HG03095 (cell line): ENCODE results near the gene GDF3.
"Not testable (repeated sequence)": the region's sequence is repeated elsewhere in the genome, so short reads cannot be mapped to it uniquely, and the experiment has no call there.

Experiments
- ATAC-seq: cut with Tn5 transposase; IDR thresholded peaks from one replicate; pipeline ENCODE4 v1.9.1; 2021; ENCODE audit warnings: moderate library complexity; ENCODE audit not compliant: unreplicated experiment

GDF3 gene

GRCh38 chr12:7695566-7696197 lies at the start of gene GDF3:
Gene GDF3 (minus strand): TSS chr12:7695775. CDS start chr12:7695728, 47 bp downstream.
- ATAC-seq = no peak

- no peak for ATAC-seq
Observed at GRCh38 chr12:7732993-7733392, 37.4 kb upstream of the GDF3 start.

DNA sequence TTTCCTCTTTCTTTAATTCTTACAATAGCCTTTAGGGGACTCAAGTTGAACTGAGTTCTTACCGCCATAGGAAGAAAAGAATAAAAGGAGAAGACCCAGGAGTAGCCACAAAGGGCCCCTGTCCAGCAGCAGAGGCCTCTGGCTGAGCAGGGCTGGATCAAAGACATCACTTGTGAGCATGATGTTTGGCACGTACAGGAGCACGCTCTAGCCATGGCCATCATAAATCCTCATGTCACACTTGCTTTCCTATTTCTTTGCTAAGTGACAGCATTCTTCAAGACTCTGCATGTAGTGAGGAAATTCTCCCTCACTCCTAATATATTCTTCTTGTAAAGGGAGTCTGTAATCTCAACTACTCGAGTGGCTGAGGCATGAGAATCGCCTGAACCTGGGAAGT lies 35.9 kb upstream of the GDF3 start:
- ATAC-seq = no peak

DNA sequence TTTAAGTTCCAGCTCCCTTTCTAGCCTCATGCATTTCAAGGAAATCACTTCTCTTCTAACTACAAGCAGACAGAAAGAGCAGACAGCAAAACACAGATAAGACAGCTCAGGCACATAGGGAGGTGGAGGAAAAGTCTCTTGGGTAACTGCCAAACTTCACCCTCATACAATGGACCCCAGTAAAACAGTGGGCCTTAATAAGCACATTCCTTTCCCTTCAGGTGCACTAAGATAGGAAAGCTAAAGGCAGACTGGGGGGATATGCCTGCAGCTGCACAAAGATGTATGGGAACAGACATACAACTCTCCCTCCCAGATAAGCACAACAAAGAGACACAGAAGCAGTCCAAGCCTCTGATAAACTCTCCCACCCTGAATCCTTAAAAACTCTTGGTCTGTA lies 35.4 kb upstream of the GDF3 start:
- ATAC-seq = not testable (repeated sequence)

DNA sequence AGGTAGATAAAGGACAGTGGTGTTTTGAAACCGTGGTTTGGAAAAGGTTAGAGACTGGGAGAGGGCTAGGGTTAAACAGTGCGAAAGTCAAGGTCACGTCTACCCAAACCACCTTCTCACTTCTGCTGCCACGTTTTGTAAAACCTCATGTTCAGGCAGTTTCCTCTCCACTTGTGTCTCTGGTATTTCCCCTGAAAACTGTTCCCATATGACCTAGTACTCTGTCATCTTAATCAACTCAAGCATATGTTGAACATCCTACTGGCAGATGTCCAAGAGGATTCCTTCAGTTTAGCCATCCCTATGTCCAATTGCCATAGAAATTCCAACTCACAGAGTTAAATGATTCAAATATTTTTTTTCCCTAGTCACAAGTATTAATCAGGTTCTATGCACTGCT lies 34.2 kb upstream of the GDF3 start:
- no peak for ATAC-seq

GRCh38 chr12:7723926-7724325 lies 28.4 kb upstream of the GDF3 start:
- ATAC-seq = no peak

DNA sequence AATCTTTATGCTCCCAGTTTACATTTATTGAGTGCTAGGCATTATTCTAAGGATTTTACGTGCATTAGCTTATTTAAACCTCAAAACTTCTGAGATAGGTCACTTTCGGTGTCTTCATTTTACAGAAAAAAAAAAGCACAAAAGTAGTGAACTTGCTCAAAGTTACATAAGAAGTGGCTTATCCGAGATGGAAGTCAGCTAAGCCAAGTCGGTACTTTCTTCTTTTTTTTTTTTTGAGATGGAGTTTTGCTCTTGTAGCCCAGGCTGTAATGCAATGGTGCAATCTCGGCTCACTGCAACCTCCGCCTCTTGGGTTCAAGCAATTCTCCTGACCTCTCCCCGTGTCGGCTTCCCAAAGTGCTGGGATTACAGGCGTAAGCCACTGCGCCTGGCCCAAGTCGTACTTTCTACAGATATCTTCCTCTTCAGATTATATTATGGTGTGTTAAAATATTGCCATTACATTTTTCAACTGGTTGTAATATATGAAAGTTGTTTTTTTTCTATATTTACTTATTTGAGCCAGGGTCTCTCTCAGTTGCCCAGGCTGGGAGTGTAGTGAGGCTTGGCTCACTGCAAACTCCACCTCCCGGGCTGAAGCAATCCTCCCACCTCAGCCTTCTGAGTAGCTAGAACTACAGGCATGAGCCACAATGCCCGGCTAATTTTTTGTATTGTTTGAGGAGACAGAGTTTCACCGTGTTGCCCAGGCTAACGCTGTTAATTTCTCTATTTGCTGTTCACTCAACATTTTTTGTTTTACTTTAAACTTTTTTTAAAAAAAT lies 24.6 kb upstream of the GDF3 start:
- ATAC-seq = no peak

DNA sequence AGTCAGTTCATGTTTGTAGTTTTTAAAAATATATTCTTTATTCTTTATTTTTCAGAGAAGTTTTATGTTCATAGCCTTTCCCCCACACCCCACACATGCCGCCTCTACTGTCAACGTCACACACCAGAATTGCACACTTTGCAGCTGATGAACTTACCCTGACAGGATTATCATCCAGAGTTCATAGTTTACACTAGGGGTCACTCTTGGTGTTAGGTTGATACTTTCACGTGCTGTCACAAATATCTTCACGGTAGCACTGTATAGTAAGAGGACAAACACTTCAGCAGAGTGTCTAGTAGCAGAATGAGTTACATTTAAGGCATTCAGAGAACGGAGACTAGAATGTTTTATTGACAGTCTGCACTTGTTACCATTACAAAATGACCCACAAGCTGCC lies 20.8 kb upstream of the GDF3 start:
- no peak for ATAC-seq

GRCh38 chr12:7712841-7713442 lies 17.4 kb upstream of the GDF3 start:
- no peak for ATAC-seq

GRCh38 chr12:7711133-7711532 lies 15.6 kb upstream of the GDF3 start, which contains the start of gene DPPA3:
Gene DPPA3 (plus strand): TSS chr12:7711433. CDS start chr12:7711571, 138 bp downstream.
- ATAC-seq = no peak

GRCh38 chr12:7709969-7710675 lies 14.5 kb upstream of the GDF3 start:
- no peak for ATAC-seq

GRCh38 chr12:7705846-7706245 lies 10.3 kb upstream of the GDF3 start:
- ATAC-seq = no peak

- ATAC-seq = no peak
Observed at GRCh38 chr12:7695237-7695560, 376 bp downstream of the GDF3 start.

GRCh38 chr12:7694556-7695236 lies 879 bp downstream of the GDF3 start:
- ATAC-seq = no peak

- no peak for ATAC-seq
Observed at GRCh38 chr12:7693793-7694192, 1.8 kb downstream of the GDF3 start.

DNA sequence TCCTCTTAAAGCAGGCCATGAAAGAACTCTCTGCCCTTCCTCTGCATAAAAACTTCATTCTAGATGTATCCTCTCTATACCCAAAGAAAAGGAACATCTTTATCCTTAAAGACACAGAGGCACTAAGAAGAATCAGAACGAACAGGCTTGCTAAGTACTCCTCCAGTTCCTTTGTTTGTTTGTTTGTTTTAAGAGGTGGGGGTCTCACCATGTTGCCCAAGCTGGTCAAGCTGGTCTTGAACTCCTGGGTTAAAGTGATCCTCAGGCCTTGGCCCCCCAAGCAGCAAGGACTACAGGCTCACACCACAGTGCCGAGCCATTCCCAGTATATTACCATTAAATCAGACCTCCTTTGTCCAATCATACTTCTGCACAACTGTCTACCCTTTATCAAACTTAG lies 14.0 kb downstream of the GDF3 start:
- no peak for ATAC-seq

DNA sequence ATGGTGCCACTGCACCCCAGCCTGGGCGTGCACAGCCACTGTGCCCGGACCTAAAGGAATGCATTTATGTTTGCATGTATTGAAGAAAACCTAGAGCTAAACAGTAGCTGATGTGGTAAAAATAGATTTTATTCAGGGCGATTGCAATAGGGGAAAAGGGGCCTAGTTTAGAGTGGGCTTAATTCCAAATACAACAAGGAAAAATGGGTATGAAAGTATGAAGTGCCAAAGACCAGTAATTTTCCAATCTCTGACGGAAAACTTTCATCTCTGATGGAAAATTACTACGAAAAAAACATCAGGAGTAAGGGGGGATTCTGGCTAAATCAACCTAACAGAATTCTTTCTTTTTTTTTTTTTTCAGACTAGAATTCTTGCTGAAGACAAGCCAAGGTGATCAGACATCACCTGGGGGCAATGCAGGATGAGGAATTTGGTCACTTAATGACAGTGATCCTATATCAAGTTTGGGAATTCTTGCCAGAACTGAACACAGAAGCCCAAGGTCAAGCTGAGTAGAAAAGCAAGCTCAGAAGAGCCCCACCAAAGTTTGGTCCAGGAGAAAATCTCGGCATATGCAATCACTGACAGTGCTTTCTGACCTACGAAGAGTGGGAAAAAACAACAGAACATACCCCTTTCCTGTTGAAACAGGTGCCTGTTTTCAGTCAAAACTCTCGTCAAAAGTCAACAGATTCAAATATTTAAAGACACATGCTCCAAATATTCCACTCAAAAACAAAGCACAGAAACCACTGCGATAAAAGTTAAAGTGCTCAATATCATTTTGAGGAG lies 16.1 kb downstream of the GDF3 start:
- ATAC-seq = no peak

GRCh38 chr12:7678744-7679143 lies 16.8 kb downstream of the GDF3 start:
- no peak for ATAC-seq

- ATAC-seq = not testable (repeated sequence)
Observed at GRCh38 chr12:7677432-7677888, 18.1 kb downstream of the GDF3 start.

- not testable (repeated sequence) for ATAC-seq
Observed at GRCh38 chr12:7675455-7675854, 20.1 kb downstream of the GDF3 start.
